ENCODE results near the gene KRTAP5-9. TPM values are rescaled to one million over a fixed set of nuclear protein-coding genes. Genes with fewer than 3 reads are reported as not detected.

Gene KRTAP5-9
- total RNA-seq = not detected in 2 replicates

- H4K20me1 ChIP-seq (ENCODE audit: insufficient read depth, low read length) = no peaks in the 10 kb centered on the region
- H3K36me3 ChIP-seq (ENCODE audit: insufficient read depth, low read length) = no peaks in the 10 kb centered on the region
- no peaks in the 10 kb centered on the region for H3K4me1 ChIP-seq (ENCODE audit: insufficient read depth, low read length)
- H3K79me2 ChIP-seq (ENCODE audit: insufficient read depth, low read length) = no peaks in the 10 kb centered on the region
- DNase-seq (ENCODE audit: insufficient read length, low spot score, missing footprints) = no peak
- H3K9me3 ChIP-seq (ENCODE audit: low read depth, low read length) = no peaks in the 10 kb centered on the region
- no peak within 1 kb of the TSS for H3K27ac ChIP-seq (ENCODE audit: low read depth, low read length)
- H3K4me3 ChIP-seq (ENCODE audit: insufficient read depth, low read length) = no peak within 1 kb of the TSS
- TF ChIP-seq, protein P1, sequence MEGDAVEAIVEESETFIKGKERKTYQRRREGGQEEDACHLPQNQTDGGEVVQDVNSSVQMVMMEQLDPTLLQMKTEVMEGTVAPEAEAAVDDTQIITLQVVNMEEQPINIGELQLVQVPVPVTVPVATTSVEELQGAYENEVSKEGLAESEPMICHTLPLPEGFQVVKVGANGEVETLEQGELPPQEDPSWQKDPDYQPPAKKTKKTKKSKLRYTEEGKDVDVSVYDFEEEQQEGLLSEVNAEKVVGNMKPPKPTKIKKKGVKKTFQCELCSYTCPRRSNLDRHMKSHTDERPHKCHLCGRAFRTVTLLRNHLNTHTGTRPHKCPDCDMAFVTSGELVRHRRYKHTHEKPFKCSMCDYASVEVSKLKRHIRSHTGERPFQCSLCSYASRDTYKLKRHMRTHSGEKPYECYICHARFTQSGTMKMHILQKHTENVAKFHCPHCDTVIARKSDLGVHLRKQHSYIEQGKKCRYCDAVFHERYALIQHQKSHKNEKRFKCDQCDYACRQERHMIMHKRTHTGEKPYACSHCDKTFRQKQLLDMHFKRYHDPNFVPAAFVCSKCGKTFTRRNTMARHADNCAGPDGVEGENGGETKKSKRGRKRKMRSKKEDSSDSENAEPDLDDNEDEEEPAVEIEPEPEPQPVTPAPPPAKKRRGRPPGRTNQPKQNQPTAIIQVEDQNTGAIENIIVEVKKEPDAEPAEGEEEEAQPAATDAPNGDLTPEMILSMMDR (IDR thresholded peaks at IDR 0.05; ENCODE audit: extremely low read depth, low read depth, low read length) = no peak
- no peak within 1 kb of the TSS for H3K4me2 ChIP-seq (ENCODE audit: insufficient read depth, low read length)
- peaks cover 12% of the 10 kb centered on the region for H3K27me3 ChIP-seq (ENCODE audit: insufficient read depth, low read length)
- H2AFZ ChIP-seq (ENCODE audit: low read length) = no peak within 1 kb of the TSS
Measured at GRCh38 chr11:71548120-71548519, at the start of gene KRTAP5-9. KRTAP5-9 (plus strand) TSS chr11:71548420; CDS start chr11:71548658, 238 bp downstream.

- Histone ChIP-seq H3K27me3 (ENCODE audit: insufficient read depth, low read length) (no peaks in the 10 kb centered on the region), H2AFZ (ENCODE audit: low read length) (no peak overlapping the region), H3K9me3 (ENCODE audit: low read depth, low read length) (no peaks in the 10 kb centered on the region), H4K20me1 (ENCODE audit: insufficient read depth, low read length) (no peaks in the 10 kb centered on the region), H3K4me2 (ENCODE audit: insufficient read depth, low read length) (no peak overlapping the region), H3K79me2 (ENCODE audit: insufficient read depth, low read length) (no peaks in the 10 kb centered on the region), H3K27ac (ENCODE audit: low read depth, low read length) (no peak overlapping the region), H3K36me3 (ENCODE audit: insufficient read depth, low read length) (peaks cover 27% of the 10 kb centered on the region), H3K4me1 (ENCODE audit: insufficient read depth, low read length) (no peaks in the 10 kb centered on the region), H3K4me3 (ENCODE audit: insufficient read depth, low read length) (no peak overlapping the region)
- no peak for DNase-seq (ENCODE audit: insufficient read length, low spot score, missing footprints)
- TF ChIP-seq, protein P1 (IDR thresholded peaks at IDR 0.05; ENCODE audit: extremely low read depth, low read depth, low read length) = no peak
Measured at GRCh38 chr11:71499125-71499524, 49.1 kb upstream of the KRTAP5-9 start.

DNA sequence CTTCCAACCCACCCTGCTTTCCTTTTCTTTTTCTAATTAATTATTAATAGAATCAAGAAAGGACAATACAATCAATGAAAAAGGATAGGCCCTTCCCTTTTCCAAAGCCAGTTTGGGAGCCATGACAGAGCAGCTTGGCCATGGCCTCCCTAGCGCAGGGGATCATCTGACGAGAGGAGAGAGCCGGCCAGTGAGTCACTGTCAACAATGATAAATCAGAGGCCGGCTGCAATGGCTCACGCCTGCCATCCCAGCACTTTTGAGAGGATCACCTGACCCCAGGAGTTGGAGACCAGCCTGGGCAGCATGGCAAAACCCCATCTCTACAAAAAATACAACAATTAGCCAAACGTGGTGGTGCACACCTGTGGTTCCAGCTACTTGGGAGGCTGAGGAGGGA is 48.7 kb upstream of the KRTAP5-9 start:
- H3K4me2 ChIP-seq (ENCODE audit: insufficient read depth, low read length) = no peak overlapping the region
- no peak overlapping the region for H3K4me3 ChIP-seq (ENCODE audit: insufficient read depth, low read length)
- H4K20me1 ChIP-seq (ENCODE audit: insufficient read depth, low read length) = no peaks in the 10 kb centered on the region
- no peak for DNase-seq (ENCODE audit: insufficient read length, low spot score, missing footprints)
- peaks cover 24% of the 10 kb centered on the region for H3K36me3 ChIP-seq (ENCODE audit: insufficient read depth, low read length)
- H3K9me3 ChIP-seq (ENCODE audit: low read depth, low read length) = no peaks in the 10 kb centered on the region
- no peaks in the 10 kb centered on the region for H3K4me1 ChIP-seq (ENCODE audit: insufficient read depth, low read length)
- H2AFZ ChIP-seq (ENCODE audit: low read length) = no peak overlapping the region
- H3K79me2 ChIP-seq (ENCODE audit: insufficient read depth, low read length) = no peaks in the 10 kb centered on the region
- H3K27ac ChIP-seq (ENCODE audit: low read depth, low read length) = no peak overlapping the region
- H3K27me3 ChIP-seq (ENCODE audit: insufficient read depth, low read length) = no peaks in the 10 kb centered on the region
- TF ChIP-seq, protein P1 (IDR thresholded peaks at IDR 0.05; ENCODE audit: extremely low read depth, low read depth, low read length) = no peak

DNA sequence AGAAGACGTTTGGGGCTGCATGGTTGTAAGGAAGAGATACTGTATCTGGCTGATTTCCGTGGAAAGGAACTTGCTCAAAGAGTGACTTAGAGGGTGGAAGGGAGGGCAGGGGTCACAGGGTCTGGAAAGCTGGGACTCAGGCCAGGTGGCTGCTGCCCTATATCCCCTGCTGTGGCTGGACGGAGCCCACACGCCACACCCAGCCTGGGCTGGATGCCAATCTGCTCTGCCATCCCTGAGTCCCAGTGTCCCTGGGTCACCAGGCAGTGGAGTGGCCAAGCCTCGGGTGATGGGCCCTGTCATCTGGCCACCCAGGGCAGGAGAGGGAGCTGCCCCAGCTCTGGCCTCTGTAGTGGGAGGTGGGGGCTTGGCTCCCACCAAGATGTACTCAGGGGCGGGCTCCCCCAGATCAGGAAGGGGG is 47.6 kb upstream of the KRTAP5-9 start:
- no peak overlapping the region for H3K4me3 ChIP-seq (ENCODE audit: insufficient read depth, low read length)
- H3K27ac ChIP-seq (ENCODE audit: low read depth, low read length) = no peak overlapping the region
- no peaks in the 10 kb centered on the region for H3K4me1 ChIP-seq (ENCODE audit: insufficient read depth, low read length)
- TF ChIP-seq, protein P1 (IDR thresholded peaks at IDR 0.05; ENCODE audit: extremely low read depth, low read depth, low read length) = no peak
- no peaks in the 10 kb centered on the region for H4K20me1 ChIP-seq (ENCODE audit: insufficient read depth, low read length)
- H2AFZ ChIP-seq (ENCODE audit: low read length) = no peak overlapping the region
- no peaks in the 10 kb centered on the region for H3K79me2 ChIP-seq (ENCODE audit: insufficient read depth, low read length)
- no peak overlapping the region for H3K4me2 ChIP-seq (ENCODE audit: insufficient read depth, low read length)
- peaks cover 24% of the 10 kb centered on the region for H3K36me3 ChIP-seq (ENCODE audit: insufficient read depth, low read length)
- no peaks in the 10 kb centered on the region for H3K9me3 ChIP-seq (ENCODE audit: low read depth, low read length)
- DNase-seq (ENCODE audit: insufficient read length, low spot score, missing footprints) = no peak
- H3K27me3 ChIP-seq (ENCODE audit: insufficient read depth, low read length) = no peaks in the 10 kb centered on the region

Data from osteoblast (primary cell).